GM21737 (cell line): Measurements from ENCODE around the gene ISCA2.

Source experiments
- ATAC-seq: cut with Tn5 transposase; IDR thresholded peaks from one replicate; pipeline ENCODE4 v1.9.1; 2021; ENCODE audit warnings: mild to moderate bottlenecking, moderate library complexity; ENCODE audit not compliant: unreplicated experiment

ISCA2 gene

DNA sequence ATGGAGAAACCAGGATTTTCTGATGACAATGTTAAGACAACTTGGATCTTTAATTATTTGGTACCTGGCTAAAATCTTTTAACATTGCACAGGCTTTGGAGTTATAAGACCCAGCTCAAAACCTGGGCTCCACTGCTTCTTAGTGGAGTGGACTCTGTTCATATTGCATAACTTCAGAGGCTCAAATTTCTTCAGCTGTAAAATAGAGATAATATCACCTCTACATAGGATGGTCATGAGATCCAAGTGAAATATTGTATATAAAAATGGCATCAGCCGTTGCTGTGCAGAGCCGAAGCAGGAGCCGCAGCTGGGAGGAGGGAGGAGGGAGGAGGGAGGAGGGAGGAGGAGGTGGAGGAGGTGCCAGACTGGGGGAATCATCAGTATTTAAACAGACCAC lies 11.0 kb upstream of the ISCA2 start:
- ATAC-seq, result no peak

DNA sequence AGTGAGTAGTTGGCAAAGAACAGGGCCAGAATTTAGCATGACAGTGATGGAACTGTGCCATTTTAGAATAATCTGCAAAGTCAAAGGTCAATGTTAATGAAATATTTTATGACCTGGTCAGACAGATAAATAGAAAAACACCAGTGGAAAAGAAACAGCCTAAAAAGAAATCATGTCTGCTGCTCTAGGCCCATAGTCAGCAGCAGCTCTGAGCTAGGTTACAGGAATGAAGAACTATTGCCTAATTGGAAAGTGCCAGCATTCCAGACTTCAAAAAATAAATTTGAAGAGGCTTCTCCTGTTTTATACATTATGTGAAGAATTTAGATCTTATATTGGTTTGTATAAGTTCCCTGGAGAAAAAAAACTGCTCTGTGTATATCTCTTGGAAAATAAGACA lies 10.2 kb upstream of the ISCA2 start:
- no peak for ATAC-seq

DNA sequence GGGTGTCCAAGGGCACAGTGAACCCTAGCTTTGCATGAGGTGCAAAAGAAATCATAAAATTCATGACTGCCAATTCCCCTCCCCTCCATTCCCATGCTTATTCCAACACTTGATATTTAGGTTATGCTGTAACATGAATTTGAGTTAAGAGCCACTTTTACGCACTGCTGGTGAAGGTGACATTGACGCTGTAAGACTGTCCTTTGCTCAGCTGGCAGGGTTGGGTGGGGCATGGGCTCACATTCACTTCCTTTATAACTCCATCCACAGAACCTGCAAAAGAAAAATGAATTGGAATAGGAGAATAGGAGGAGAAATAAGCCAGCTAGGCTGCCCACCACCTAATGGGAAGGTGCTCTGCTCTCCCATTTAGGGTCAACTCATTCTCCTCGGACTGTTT lies 7.4 kb upstream of the ISCA2 start:
- no peak for ATAC-seq

DNA sequence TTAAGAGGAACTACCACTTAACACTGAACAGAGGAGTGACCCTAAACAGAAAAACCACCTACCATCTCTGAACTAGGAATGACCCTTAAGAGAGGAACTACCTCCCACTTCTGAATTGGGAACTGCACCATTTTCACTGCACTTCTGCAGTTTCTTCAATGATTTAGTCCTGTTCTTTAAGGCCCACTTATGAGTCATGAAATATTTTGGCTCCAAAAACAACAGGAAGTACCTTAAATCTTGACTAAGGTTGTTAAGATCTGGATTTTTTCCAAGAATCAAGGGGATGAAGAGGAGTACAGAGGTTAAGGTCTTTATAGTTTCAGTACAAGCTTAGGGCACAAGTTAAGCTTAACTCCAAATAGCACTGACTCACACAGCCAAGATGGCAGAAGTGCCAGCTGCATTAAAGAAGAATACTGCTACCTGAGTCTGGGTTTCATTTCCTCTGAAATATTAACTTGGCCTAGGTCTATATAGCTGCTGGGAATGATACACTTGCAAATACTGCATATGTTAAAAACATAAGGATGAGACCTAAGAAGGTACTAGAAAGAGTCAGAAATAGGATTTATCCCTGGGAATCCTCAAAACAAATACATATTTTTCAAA lies 4.7 kb upstream of the ISCA2 start:
- ATAC-seq, result no peak

DNA sequence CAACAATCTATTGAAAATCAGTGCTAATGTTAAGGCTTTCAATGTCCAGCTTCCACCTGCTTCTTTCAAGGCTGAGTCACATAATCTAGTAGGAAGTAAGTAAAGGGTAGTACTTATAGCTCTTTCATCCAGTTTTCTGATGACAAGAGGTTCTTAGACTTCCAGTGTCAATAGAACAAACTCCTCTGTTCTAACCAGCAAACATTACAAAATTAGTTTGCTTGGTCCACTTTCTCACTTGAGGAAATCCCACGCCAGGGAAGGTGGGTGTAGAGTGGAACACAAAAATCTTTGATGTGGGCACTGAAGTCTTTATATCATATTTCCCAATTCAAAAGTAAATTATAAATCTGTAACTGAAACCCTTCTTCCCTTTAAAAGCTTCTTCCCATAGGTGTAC lies 3.1 kb upstream of the ISCA2 start:
- no peak for ATAC-seq

DNA sequence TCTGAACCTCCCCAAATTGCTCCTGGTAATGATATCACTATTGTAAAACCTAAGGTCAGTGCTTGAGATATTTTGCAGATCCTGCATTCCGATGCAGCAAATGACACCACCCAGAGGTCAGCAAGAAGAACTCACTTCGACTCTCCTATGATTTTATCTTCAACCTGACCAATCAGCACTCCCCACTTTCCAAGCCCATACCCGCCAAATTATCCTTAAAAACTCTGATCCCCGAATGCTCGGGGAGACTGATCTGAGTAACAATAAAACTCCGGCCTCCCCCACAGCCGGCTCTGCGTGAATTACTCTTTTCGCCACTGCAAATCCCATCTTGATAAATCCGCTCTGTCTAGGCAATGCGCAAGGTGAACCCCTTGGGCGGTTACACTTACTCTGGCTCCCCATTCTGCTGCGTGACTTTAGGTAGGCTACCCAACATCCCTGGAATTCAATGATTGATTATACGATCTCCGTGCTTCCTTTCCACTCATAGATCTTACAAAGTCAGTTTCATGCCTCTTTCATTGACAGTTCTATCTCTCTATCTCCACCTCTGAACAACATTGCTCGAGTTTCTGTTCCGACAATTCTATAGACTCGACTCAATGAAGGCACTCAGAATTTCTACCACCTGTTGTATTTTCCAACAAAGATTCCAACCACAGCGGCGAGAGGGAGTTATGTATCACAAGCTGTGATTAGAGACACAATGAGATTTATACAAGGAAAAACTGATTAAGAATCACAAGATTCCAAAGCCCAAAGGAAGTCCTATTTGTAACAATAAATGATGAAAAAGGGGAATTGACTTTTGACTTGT lies 1.4 kb upstream of the ISCA2 start:
- no peak for ATAC-seq

DNA sequence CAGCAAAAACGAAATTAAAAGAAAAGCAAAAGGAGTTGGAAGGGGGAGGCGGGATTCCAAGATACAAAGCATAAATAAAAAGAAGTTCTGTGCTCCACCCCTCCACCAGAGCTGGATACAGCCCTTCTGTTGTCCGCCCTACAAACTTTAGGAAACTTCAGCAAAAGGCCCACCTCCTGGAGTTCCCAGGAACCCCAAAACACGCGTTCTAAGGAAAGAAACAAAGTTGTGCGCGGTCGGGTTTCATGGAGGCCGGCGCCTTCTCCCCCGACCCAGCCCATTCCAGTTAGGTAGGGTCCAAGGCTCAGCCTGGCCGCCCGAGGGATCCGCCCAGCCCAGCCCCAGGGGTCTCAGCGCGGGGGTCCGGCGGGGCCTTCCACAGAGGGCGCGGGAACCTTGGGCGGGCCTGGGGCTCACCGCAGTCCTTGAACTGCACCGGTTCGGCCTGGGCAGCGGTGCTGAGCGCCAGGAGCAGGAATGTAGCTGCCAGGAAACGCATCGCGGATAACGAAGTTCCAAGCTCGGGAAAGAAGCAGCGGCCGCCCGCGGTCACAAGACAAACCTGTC lies 706 bp upstream of the ISCA2 start, which contains the start of gene NPC2:
Gene NPC2 (minus strand): TSS at position 530 of the 567 bp plus-strand sequence. CDS start 31 bp downstream, at position 499.
- ATAC-seq, result peak; percentile 7

DNA sequence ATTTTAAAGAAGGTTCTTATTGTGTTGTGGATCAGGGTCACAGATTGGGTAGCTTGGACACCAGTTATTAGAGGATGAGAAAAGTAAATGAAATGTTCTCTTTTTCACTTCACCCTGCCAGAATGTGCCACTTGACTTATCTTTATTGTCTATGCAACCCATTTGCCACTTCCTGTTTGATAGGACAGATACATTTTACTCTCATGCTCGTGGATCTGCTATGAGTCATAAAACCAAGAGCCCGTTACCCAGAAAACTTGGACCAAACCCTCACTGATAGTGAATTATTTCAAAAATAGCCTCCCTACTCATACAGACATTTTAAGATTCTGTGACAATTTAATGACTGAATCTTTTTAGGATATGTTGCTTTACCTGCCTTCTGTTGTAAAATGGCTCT lies 1.8 kb downstream of the ISCA2 start:
- ATAC-seq, result no peak

DNA sequence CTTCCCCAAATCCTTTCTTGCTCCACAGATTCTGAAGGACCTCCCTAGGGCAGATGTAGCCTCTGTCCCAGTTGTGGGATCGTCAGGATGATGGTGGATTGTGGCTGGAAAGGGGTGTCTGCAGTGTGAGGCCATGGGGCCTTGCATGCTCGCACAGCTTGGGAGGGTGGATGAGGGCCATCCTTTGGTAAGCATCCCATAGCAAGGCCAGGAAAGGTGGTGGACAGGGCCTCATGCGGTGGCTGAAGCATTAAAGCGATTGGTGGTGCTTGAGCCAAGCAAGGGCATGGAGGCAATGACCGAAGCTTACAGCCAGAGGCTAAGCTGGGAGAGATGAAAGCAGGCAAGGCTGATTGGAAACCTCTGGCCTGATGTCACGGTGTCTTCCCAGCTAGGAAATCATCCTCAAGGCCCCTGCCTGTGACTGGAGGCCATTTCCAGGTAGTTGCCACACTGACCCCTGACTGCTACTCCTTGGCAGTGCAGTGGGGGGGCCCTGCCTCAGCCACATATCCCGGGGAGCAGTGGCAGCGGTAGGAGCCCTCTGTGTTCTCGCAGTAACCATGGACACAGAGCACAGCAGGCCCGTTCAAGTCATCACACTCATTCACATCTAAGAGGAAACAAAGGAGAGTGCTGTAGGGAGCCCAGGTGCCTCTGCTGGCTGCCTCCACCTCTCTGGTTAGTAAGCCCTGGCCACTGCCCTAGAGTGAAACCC lies 7.0 kb downstream of the ISCA2 start:
- ATAC-seq, result no peak

DNA sequence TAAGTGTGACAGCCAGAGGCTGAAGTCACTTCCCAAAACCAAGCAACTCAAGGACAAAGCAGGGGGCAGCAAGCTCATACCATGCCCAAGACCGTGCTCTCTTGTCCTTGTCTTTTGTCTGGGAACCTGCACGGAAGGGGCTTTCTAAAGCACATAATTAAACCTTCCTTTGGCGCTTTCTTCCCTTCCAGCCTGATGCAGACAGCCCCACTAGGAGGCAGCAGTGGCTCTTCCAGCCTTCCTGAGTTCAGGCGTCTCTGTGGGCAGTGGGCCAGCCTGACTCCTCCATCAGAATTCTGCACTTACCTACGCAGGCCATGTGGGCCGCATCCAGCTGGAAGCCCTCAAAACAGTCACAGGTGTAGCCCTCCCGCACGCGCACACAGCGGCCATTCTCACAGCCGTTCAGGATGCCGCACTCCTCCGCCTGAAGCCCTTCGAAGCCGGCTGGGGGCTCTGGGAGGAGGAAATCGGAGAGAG lies 7.6 kb downstream of the ISCA2 start:
- no peak for ATAC-seq

DNA sequence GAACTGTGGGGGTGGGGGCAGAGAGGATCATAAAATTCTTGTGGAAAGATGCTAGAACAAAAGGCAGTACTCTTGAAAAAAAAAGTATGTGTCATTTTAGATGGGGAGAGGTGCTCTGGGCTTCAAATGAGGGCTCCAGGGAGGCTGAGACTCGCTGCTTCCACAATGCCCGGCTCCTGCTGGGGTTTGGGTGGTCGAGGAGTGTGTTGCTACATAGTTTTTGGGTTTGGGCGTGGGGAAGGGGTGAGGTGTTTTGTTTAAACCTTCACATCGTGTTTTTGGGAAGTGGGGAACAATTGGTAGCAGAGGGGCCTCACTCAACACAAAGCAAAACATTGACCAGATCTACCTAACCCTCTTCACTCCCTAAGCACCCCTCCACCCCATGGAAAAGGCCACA lies 8.1 kb downstream of the ISCA2 start:
- ATAC-seq, result no peak

DNA sequence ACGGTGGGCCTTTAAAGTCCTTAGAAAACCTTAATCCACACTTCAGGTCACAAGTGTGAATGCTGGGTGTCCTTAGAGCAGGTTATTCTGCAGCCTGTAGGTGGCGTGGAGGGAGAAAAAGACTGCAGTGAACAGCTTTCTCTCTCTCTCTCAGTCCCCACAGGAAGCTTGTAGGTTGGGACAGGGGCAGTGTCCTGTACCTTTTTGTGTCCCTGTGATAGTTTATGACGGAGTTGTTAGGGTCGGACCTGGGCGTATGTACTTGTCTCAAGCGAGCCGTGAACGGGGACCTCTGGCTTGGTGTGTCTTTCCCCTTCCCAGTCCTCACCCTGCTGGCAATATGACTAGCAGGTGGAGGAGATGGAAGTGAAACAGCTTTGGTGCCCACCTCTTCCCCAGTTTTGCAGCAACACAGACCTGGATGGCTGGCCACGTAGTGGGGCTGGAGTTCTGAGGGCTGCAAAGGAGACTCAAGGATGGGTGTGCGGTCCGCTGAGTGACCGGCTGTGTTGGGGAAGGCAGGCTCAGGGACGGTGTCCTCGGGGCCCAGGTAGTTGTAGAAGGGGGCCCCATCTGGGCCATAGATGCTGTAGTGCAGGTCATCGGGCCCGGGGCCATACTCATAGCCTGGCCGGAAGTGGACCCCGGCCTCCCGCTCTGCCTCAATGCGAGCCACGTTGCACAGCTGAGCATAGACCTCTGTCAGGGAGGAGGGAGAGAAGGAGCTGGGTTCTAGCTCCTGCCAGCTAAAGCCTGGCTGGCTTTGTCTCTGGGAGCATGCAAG lies 8.9 kb downstream of the ISCA2 start:
- no peak for ATAC-seq

DNA sequence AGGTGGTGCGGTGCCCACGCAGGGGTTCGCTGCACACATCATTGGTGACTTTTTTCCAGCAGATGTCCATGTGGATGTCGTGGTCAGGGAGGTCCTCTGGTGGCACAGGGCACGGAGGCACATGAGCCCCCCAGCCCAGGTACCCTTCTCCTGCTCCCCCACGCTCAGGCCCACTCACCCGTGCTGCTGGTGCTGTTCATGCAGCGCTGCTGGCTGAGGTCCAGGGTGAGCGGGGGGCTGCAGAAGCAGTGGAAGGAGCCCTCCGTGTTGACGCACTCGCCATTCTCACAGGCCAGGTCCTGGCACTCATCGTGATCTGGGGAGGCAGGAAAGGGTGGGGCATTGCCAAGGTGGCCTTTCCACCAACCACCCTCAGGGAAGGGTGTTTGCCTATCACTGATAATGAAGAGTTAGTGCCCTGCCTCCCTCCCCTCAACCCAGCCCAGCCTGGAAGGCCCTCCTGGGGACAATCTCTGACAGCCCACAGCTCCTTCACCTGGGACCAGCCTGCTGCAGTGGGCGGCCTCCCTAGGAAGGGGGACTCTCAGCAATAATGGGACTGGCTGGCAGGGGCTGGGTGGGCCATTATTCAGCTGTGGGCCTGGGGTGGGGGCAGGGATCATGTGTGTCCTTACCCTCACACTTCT lies 9.8 kb downstream of the ISCA2 start:
- ATAC-seq, result no peak

DNA sequence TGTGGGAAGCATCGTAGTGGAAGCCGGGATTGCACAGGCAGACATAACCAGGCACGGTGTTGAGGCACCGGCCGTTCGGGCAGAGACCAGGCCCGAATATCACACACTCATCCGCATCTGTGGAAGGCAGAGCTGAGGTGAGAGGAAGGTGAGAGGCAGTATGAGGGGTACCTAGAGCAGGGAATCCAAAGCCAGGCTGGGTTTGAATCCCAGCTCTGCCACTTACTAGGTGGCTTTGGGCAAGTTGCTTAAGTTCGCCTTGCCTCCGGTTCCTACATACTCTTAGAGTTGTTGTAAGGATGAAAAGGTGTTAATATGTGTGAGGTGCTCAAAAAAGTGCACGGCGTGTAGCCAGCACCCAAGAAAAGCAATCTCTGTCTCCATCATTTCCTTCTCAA lies 10.4 kb downstream of the ISCA2 start:
- no peak for ATAC-seq

DNA sequence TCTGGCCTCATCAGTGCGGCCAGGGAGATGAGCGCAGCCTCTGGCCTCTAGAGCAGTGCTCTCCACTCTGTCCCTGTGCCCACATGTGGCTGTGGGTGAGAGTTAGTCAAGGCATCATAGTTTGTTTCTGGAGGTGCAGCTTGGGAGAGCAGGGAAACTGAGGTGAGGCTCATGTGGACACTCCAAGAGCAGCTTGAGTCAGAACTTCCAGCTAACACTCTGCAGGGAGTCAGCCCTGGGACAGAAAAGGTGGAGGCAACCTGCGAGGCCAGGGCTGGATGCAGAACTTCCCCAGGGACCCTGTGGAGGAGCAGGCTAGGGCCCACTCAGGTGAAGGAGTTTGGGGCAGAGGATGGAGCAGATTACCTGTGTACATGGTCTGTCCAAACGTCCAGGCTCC lies 10.8 kb downstream of the ISCA2 start:
- ATAC-seq, result no peak

DNA sequence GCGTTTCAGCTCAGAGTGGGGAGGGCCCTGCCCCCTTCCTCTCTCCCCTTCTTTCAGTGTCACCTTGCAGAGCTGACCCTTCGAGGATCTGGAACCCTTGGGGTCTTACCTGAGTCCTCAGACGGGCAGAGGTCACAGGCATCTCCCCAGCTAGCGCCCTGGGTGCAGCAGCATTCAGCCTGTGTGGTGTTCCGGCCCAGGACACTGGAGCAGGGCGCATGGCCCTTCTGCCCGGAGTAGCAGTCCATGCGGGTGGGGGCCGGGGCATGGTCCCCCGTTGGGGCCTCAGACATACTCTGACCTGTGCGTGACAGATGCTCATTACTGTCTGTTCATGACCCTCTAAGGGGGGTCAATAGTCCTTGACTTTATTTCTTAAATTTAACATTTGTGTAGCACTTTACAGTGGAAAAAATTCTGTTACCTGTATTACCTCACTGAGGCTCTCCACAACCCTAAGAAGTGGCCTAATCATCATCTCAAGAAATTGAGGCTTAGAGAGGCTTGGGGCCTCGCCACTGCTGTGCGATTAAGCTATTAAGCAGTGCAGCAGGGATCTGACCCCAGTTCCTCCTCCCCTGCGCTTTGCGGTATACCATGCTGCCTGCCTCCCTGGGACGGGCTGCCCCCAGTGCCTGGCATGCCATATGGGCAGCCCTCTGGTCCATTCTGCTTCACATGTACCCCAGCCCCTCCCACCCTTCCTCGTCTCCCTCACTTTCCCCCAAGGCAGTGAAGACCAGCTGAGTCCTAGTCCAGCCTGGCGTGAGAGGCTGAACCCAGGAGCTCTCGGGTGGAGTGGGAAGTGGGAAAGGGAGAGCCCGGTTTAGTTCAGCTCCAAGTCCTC lies 11.5 kb downstream of the ISCA2 start:
- ATAC-seq, result no peak

DNA sequence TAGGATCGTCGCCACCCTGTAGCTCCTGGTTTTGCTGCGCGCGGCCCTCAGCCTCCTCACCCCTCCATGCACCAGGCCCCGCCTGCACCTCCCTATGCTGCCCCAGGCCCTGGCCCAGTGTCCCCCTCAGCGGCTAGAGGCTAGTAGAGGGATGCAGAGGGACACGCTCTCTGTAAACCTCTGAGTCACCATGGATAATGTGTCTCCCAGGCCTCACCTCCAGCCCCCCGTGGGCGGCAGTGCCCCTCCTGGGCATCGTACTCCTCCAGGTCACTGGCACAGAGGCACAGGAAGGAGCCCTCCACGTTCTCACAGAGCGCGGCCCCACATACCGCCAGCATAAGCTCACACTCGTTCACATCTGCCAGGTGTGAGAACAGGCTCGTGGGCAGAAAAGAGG lies 12.3 kb downstream of the ISCA2 start:
- ATAC-seq, result no peak

DNA sequence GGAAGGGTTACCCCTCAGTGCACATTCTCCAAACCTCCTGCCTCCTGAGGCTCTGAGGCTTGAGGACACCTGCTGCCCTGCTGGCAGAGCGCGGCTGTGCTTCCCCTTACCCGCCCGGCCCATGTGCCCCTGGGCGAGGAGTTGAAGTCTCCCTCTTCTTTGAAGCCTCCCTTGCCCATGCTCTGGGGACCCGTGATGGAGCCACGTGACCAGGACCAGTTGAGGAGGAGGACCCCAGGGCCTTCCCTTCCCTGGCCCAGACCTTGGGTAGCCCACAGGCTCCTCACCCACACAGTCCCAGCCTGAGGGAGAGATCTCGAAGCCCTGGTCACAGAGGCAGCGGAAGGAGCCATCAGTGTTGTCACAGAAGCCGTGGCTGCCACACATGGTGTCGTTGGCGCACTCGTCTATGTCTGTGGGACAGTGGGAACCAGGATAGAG lies 12.9 kb downstream of the ISCA2 start:
- no peak for ATAC-seq

DNA sequence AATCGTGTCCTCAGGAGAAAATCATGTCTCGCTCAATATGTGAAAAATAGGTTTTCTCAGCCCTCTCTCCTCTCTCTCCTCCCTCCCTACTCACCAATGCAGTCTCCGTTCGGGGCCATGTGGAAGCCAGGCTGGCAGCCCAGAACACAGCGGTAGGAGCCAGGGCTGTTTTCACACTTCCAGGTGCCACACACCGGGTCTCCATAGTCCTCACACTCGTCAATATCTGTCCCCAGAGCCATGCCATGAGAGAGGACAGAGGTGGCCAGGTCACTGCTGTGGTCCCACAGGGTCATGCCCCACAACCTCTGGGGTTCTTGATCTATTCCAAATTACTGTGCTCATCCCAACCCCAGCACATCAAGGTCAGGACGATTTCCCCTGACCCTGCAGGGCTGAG lies 13.5 kb downstream of the ISCA2 start:
- no peak for ATAC-seq
